Left ventricle myocardium inferior (tissue), 1 donor: ENCODE results near the gene IL20. TPM values are rescaled to one million over a fixed set of nuclear protein-coding genes. Genes with fewer than 3 reads are reported as not detected.

ENCODE experiments used
- DNase-seq: peaks from one replicate; pipeline ENCODE4 v3.0.0-alpha.2; 2020
- H3K27ac ChIP-seq: fragments of 200-600 bp; replicated peaks from 2 replicates; pipeline ENCODE4 v1.8.0; 2021
- H3K27me3 ChIP-seq: fragments of 200-600 bp; 2 replicates; pipeline ENCODE4 v1.8.0; 2021; ENCODE audit warnings: low read depth
- H3K36me3 ChIP-seq: fragments of 200-600 bp; 2 replicates; pipeline ENCODE4 v1.8.0; 2021
- H3K4me1 ChIP-seq: fragments of 200-600 bp; 2 replicates; pipeline ENCODE4 v1.8.0; 2021
- H3K4me3 ChIP-seq: fragments of 200-600 bp; 2 replicates; pipeline ENCODE4 v1.8.0; 2021; ENCODE audit warnings: mild to moderate bottlenecking, moderate library complexity
- H3K9me3 ChIP-seq: fragments of 200-600 bp; replicated peaks from 2 replicates; pipeline ENCODE4 v1.8.0; 2021
- intact Hi-C: fragments of 100-400 bp; cut with micrococcal nuclease; formaldehyde crosslinking; loops from one replicate; pipeline ENCODE4 v1.11.0; 2022
- total RNA-seq: library from RNA; stranded (reverse); fragmentation: NEBNext Ultra II Directional; extraction: Animal tissue kit (Norgen Biotek cat#: 25700); gene quantifications from one replicate; pipeline ENCODE4 v1.2.1, GENCODE V29; 2021
- TF ChIP-seq, protein P1 (sequence below): fragments of 200-600 bp; IDR thresholded peaks from 2 replicates; pipeline ENCODE4 v1.8.0; 2021; ENCODE audit warnings: antibody characterized with exemption, mild to moderate bottlenecking, borderline replicate concordance
- donor health status: DM: no; HTN: yes; CAD: no; lungs with severe emphysema.

Gene IL20
- total RNA-seq, 1 donor from 2014 or later: not detected

DNA sequence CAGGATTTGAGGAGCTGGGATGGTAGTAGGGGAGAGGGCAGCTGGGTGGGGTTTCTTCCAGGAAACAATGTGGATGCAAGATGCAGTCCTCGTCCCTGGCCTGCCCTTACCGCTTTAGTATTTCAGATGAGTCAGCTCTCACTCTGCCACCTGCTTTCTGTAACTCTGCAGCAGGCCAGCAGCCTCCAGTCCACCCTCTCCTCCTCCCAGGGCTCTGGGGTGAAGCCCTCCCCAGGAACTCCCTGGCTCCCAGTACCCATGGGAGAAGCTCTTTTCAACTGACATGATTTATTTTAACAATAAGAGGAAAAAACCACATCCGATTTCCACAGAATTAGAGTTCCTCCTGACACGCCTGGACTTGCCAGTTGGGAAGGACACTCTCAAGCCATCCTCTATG lies 39.0 kb upstream of the IL20 start:
- H3K9me3 ChIP-seq: no peaks in the 10 kb centered on the region
- no peak overlapping the region for H3K27ac ChIP-seq
- H3K36me3 ChIP-seq: no peaks in the 10 kb centered on the region
- H3K4me1 ChIP-seq: peaks cover 10% of the 10 kb centered on the region
- H3K4me3 ChIP-seq: no peak overlapping the region
- peaks cover 19% of the 10 kb centered on the region for H3K27me3 ChIP-seq
- intact Hi-C loops: no loop called here
- TF ChIP-seq, protein P1, sequence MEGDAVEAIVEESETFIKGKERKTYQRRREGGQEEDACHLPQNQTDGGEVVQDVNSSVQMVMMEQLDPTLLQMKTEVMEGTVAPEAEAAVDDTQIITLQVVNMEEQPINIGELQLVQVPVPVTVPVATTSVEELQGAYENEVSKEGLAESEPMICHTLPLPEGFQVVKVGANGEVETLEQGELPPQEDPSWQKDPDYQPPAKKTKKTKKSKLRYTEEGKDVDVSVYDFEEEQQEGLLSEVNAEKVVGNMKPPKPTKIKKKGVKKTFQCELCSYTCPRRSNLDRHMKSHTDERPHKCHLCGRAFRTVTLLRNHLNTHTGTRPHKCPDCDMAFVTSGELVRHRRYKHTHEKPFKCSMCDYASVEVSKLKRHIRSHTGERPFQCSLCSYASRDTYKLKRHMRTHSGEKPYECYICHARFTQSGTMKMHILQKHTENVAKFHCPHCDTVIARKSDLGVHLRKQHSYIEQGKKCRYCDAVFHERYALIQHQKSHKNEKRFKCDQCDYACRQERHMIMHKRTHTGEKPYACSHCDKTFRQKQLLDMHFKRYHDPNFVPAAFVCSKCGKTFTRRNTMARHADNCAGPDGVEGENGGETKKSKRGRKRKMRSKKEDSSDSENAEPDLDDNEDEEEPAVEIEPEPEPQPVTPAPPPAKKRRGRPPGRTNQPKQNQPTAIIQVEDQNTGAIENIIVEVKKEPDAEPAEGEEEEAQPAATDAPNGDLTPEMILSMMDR: no peak
- no peak for DNase-seq

DNA sequence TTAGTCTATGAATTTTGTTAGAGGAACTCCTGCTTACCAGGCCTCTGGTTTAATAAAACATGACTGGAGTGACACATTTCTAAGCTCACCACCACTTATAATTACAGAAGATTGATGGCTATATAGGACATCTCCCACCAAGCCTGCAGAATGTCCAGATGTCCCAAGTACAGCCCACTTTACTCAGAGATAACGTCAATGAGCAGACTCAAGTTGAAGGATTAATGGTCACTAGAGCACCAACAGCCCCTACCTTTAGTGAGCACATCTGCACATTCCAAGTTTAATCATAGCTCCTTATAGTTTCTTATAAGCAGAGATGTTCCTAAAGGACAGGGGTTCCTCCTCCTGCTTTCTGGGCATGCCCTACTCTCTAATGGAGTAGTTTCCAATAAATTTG lies 37.4 kb upstream of the IL20 start:
- Histone ChIP-seq H3K27me3 (peaks cover 19% of the 10 kb centered on the region), H3K4me3 (no peak overlapping the region), H3K9me3 (no peaks in the 10 kb centered on the region), H3K36me3 (no peaks in the 10 kb centered on the region), H3K4me1 (peaks cover 10% of the 10 kb centered on the region), H3K27ac (no peak overlapping the region)
- DNase-seq: no peak
- TF ChIP-seq, protein P1: no peak
- intact Hi-C loops: no loop called here

DNA sequence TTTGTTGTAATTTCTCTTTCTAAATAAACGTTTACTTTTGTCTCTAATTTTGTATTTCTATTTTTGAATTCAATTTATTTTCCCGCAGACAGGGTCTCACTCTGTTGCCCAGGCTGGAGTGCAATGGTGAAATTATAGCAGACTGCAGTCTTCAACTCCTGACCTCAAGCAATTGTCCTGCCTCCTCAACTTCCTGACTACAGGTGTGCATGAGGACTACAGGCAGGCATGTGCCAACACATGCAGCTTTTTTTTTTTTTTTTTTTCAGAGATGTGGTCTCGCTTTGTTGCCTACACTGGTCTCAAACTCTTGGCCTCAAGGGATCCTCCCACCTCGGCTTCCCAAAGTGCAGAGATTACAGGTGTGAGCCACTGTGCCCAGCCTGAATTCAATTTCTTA lies 36.7 kb upstream of the IL20 start:
- intact Hi-C loops: no loop called here
- H3K36me3 ChIP-seq: no peaks in the 10 kb centered on the region
- H3K4me1 ChIP-seq: peaks cover 5% of the 10 kb centered on the region
- H3K27me3 ChIP-seq: peaks cover 19% of the 10 kb centered on the region
- TF ChIP-seq, protein P1: no peak
- H3K27ac ChIP-seq: no peak overlapping the region
- no peak for DNase-seq
- no peak overlapping the region for H3K4me3 ChIP-seq
- H3K9me3 ChIP-seq: no peaks in the 10 kb centered on the region

DNA sequence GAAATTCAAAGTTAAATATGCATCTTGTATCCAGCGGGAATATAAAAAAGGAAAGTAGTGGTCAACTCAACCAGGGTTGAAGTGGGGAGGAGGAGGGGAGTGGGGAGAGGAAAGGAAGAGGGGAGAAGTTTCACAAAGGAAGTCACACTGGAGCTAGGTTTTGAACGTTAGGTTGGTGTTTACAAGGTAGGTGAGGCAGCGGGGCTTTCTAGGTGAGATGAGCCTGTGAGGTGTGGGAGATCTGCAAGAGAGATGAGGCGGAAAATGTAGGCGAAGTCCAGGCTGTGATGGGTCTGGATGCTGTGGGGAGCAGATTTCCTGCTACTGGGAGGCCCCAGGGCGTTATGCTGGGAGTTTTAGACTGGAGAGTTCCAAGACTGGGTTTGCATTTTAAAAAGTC lies 36.1 kb upstream of the IL20 start:
- Histone ChIP-seq H3K27me3 (peaks cover 22% of the 10 kb centered on the region), H3K9me3 (no peaks in the 10 kb centered on the region), H3K4me3 (no peak overlapping the region), H3K4me1 (no peaks in the 10 kb centered on the region), H3K36me3 (no peaks in the 10 kb centered on the region), H3K27ac (no peak overlapping the region)
- DNase-seq: no peak
- TF ChIP-seq, protein P1: no peak
- intact Hi-C loops: no loop called here

DNA sequence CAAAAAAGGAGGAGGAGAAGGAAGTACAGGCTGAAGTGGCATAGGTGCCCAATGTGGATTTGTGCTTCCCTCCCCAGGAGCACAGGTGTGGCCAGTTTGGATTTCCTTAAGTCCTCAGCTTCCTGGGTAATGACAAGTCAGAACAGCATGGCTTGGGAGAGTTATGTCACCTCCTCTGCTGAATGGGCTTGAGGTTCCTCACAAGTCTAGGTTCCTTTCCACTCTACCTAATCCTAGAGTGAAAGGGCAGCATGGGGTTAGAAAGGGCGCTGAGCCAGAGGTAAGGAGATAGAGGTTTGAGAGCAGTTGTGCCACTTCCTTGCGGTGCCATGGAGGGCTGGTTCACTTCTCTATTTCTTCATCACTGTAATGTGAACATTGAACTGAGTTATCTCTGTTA lies 35.5 kb upstream of the IL20 start:
- intact Hi-C loops: no loop called here
- Histone ChIP-seq H3K4me1 (no peaks in the 10 kb centered on the region), H3K9me3 (no peaks in the 10 kb centered on the region), H3K27ac (no peak overlapping the region), H3K27me3 (peaks cover 28% of the 10 kb centered on the region), H3K36me3 (no peaks in the 10 kb centered on the region), H3K4me3 (no peak overlapping the region)
- TF ChIP-seq, protein P1: no peak
- DNase-seq: no peak

DNA sequence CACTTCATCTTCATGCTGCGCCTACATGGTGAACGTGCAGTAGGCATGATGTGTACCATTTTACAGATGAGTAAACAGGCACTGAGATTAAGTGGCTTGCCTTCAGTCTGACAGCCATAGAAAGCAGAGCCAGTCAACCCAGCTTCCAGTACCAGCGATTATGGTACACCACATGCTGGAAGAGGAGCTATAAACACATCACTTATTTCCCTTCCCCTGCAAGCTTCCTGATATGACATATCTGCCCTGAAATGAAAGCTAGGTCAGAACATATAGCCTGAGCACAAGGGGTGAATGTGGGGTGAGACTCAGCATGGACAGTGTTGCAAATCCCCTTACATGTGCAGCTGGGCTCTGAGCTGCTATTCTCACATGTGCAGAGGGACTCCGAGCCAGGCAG lies 33.8 kb upstream of the IL20 start:
- Histone ChIP-seq H3K27ac (no peak overlapping the region), H3K9me3 (no peaks in the 10 kb centered on the region), H3K4me1 (no peaks in the 10 kb centered on the region), H3K36me3 (no peaks in the 10 kb centered on the region), H3K4me3 (no peak overlapping the region), H3K27me3 (peaks cover 45% of the 10 kb centered on the region)
- TF ChIP-seq, protein P1: no peak
- DNase-seq: no peak
- intact Hi-C loops: no loop called here
